ENCODE results near the gene TCF4.

Gene TCF4

GRCh38 chr18:55385770-55386169 lies 202.2 kb downstream of the TCF4 start:
- DNase-seq (ENCODE audit: extremely low read depth, low read depth), result no peak
- no peak overlapping the region for H3K4me3 ChIP-seq (replicated peaks; ENCODE audit: low read depth, low read length)
- TF ChIP-seq CTCF (IDR thresholded peaks at IDR 0.05; ENCODE audit: low read depth, low read length, missing control alignments), result no peak

- peak; percentile 76 for TF ChIP-seq CTCF (IDR thresholded peaks at IDR 0.05; ENCODE audit: low read depth, low read length, missing control alignments)
- DNase-seq (ENCODE audit: extremely low read depth, low read depth), result no peak
- H3K4me3 ChIP-seq (replicated peaks; ENCODE audit: low read depth, low read length), result no peak overlapping the region
Observed at GRCh38 chr18:55384551-55385275, 203.3 kb downstream of the TCF4 start.

GRCh38 chr18:55384115-55384514 lies 203.9 kb downstream of the TCF4 start:
- no peak for DNase-seq (ENCODE audit: extremely low read depth, low read depth)
- no peak for TF ChIP-seq CTCF (IDR thresholded peaks at IDR 0.05; ENCODE audit: low read depth, low read length, missing control alignments)
- H3K4me3 ChIP-seq (replicated peaks; ENCODE audit: low read depth, low read length), result no peak overlapping the region

- TF ChIP-seq CTCF (IDR thresholded peaks at IDR 0.05; ENCODE audit: low read depth, low read length, missing control alignments), result no peak
- H3K4me3 ChIP-seq (replicated peaks; ENCODE audit: low read depth, low read length), result no peak overlapping the region
- no peak for DNase-seq (ENCODE audit: extremely low read depth, low read depth)
Observed at GRCh38 chr18:55382277-55382805, 205.7 kb downstream of the TCF4 start.

GRCh38 chr18:55381277-55381676 lies 206.7 kb downstream of the TCF4 start:
- DNase-seq (ENCODE audit: extremely low read depth, low read depth), result peak; percentile 37
- no peak overlapping the region for H3K4me3 ChIP-seq (replicated peaks; ENCODE audit: low read depth, low read length)
- no peak for TF ChIP-seq CTCF (IDR thresholded peaks at IDR 0.05; ENCODE audit: low read depth, low read length, missing control alignments)

GRCh38 chr18:55380589-55380988 lies 207.4 kb downstream of the TCF4 start:
- H3K4me3 ChIP-seq (replicated peaks; ENCODE audit: low read depth, low read length), result no peak overlapping the region
- no peak for DNase-seq (ENCODE audit: extremely low read depth, low read depth)
- TF ChIP-seq CTCF (IDR thresholded peaks at IDR 0.05; ENCODE audit: low read depth, low read length, missing control alignments), result no peak
